GM12878 (cell line): Measurements from ENCODE around the gene PAIP2. TPM values are rescaled to one million over a fixed set of nuclear protein-coding genes. Genes with fewer than 3 reads are reported as not detected.
A peak's percentile ranks its signal among the peaks of the same experiment; 100 is the strongest.

Experiments used
- ATF2 ChIP-seq: IDR thresholded peaks from 2 replicates; pipeline ENCODE4 v1.6.1; 2012; ENCODE audit warnings: low read length, inconsistent platforms
- ATF7 ChIP-seq: fragments of 450-650 bp; IDR thresholded peaks from 2 replicates; pipeline ENCODE4 v1.6.1; 2016; ENCODE audit warnings: low read depth, mild to moderate bottlenecking
- CBFB ChIP-seq: IDR thresholded peaks from 2 replicates; pipeline ENCODE4 v1.6.1; 2016; ENCODE audit warnings: antibody characterized with exemption, low read depth
- CHD4 ChIP-seq: fragments of 200-600 bp; sonication (generic); IDR thresholded peaks from 2 replicates; pipeline ENCODE4 v1.6.1; 2016; ENCODE audit warnings: mild to moderate bottlenecking
- EGR1 ChIP-seq, 2 experiments: IDR thresholded peaks; 1 replicate in 1 of 2; 2 replicates in 1 of 2; pipeline ENCODE4 v1.6.1; 2011 to 2012; ENCODE audit warnings: low read depth in 2 of 2, low read length in 2 of 2, borderline replicate concordance in 1 of 2, mild to moderate bottlenecking in 1 of 2, moderate library complexity in 1 of 2
- ELK1 ChIP-seq: IDR thresholded peaks from 2 replicates; pipeline ENCODE4 v1.6.1; 2012; ENCODE audit warnings: low read depth, low read length, improper control_type of control experiment
- EZH2 ChIP-seq: IDR thresholded peaks from 2 replicates; pipeline ENCODE4 v1.6.1; 2012; ENCODE audit warnings: low read depth, mild to moderate bottlenecking, control low read depth, inconsistent platforms, low read length, borderline replicate concordance; ENCODE audit not compliant: control insufficient read depth
- IRF4 ChIP-seq: IDR thresholded peaks from 2 replicates; pipeline ENCODE4 v1.6.1; 2011; ENCODE audit warnings: low read depth, low read length
- MEF2A ChIP-seq: IDR thresholded peaks from 2 replicates; pipeline ENCODE4 v1.6.1; 2011; ENCODE audit warnings: low read depth, mild to moderate bottlenecking, low read length, moderate library complexity; ENCODE audit not compliant: insufficient read depth
- NBN ChIP-seq: fragments of 450-650 bp; IDR thresholded peaks from 2 replicates; pipeline ENCODE4 v1.6.1; 2016
- NR2C2 ChIP-seq: IDR thresholded peaks from 2 replicates; pipeline ENCODE4 v1.6.1; 2011; ENCODE audit warnings: borderline replicate concordance, low read depth; ENCODE audit not compliant: control insufficient read depth, insufficient read length
- SRF ChIP-seq, 2 experiments: IDR thresholded peaks; 2 replicates each; pipeline ENCODE4 v1.6.1; 2011; ENCODE audit warnings: low read depth in 2 of 2, low read length in 2 of 2, mild to moderate bottlenecking in 1 of 2, moderate library complexity in 1 of 2
- SUZ12 ChIP-seq: fragments of 200-600 bp; sonication (generic); IDR thresholded peaks from one replicate; pipeline ENCODE4 v1.6.1; 2018; ENCODE audit warnings: antibody characterized with exemption, mild to moderate bottlenecking; ENCODE audit not compliant: unreplicated experiment
- ZBTB4 ChIP-seq: fragments of 450-650 bp; formaldehyde crosslinking; IDR thresholded peaks from 2 replicates; pipeline ENCODE4 v1.4.0; 2022; ENCODE audit warnings: mild to moderate bottlenecking, moderate library complexity
- ZBTB40 ChIP-seq: fragments of 450-650 bp; IDR thresholded peaks from 2 replicates; pipeline ENCODE4 v1.6.1; 2016; ENCODE audit warnings: mild to moderate bottlenecking, moderate library complexity, borderline replicate concordance
- ZNF207 ChIP-seq: fragments of 450-650 bp; IDR thresholded peaks from 2 replicates; pipeline ENCODE4 v1.6.1; 2014; ENCODE audit warnings: antibody characterized with exemption, mild to moderate bottlenecking, borderline replicate concordance
- ZNF622 ChIP-seq: fragments of 450-650 bp; IDR thresholded peaks from 2 replicates; pipeline ENCODE4 v1.6.1; 2017; ENCODE audit warnings: mild to moderate bottlenecking, inconsistent platforms
- polyA plus RNA-seq, 11 experiments: library from polyadenylated mRNA; depleted of rRNA in 4 of 11; unstranded in 6 of 11; stranded (reverse) in 5 of 11; fragments of >200 nt; fragmentation: Nextera tagmentation in 4 of 11; fragmentation: Illumina TruSeq in 1 of 11; extraction: Ambion mirVana in 4 of 11; extraction: Trizol in 1 of 11; gene quantifications; 1 replicate in 1 of 11; 2 replicates in 10 of 11; pipeline versions ENCODE4 v1.2.1 to v1.2.3, GENCODE V29; 2011 to 2016; ENCODE audit warnings: inconsistent platforms in 2 of 11, missing spikeins in 2 of 11, low read depth in 1 of 11
- total RNA-seq, 4 experiments: library from RNA; depleted of rRNA in 3 of 4; stranded (reverse); fragments of >200 nt in 3 of 4; fragmentation: Illumina TruSeq in 1 of 4; extraction: Trizol in 1 of 4; gene quantifications; 2 replicates each; pipeline versions ENCODE4 v1.2.1 to v1.2.3, GENCODE V29; 2013 to 2021

PAIP2 gene
- total and polyA plus RNA-seq, 10 of the 15 experiments (the other 5 are each of a cell fraction or from before 2014, with no cell fraction given) = 49.9 to 154 (median 102) TPM

- TF ChIP-seq NR2C2 (no peak), ELK1 (no peak), CBFB (no peak; the same call in 1 of the 2 replicates), NBN (peak; percentile 85; the same call in 1 of the 2 replicates), ATF7 (peak; percentile 91), ZBTB4 (CRISPR knock-in tag) (no peak), ATF2 (peak; percentile 87), CHD4 (no peak), EZH2 (no peak), ZBTB40 (peak; percentile 61; the same call in 1 of the 2 replicates), ZNF622 (no peak), IRF4 (no peak), MEF2A (no peak), SRF (IDR thresholded peaks at IDR 0.05; ENCODE audit: low read depth in 2 of 2, low read length in 2 of 2) (0 out of 4 replicates have a peak, but pooled peaks of 1 of the 2 experiments have one; percentile 43), ZNF207 (no peak; the same call in 1 of the 2 replicates), EGR1 (IDR thresholded peaks at IDR 0.05; ENCODE audit: borderline replicate concordance in 1 of 2, low read depth in 2 of 2, low read length in 2 of 2) (peak; percentile 66 to 94), SUZ12 (no peak)
These were observed 62.3 kb downstream of the PAIP2 start, which contains the start of gene SPATA24 (continued) for GRCh38 chr5:139403787-139404483.
